OCI-LY1 (cell line): ENCODE results near the gene POC1A.

Experiments
- H2AFZ ChIP-seq: fragments of 200-600 bp; sonication (generic), shearing (Covaris generic); 2 replicates; pipeline ENCODE4 v1.6.0; 2014; ENCODE audit warnings: antibody characterized with exemption, mild to moderate bottlenecking, low read length
- H3F3A ChIP-seq: fragments of 200-600 bp; sonication (generic), shearing (Covaris generic); 2 replicates; pipeline ENCODE4 v1.6.0; 2014; ENCODE audit warnings: mild to moderate bottlenecking, antibody characterized with exemption, low read length, moderate library complexity; ENCODE audit not compliant: insufficient read depth
- H3K27ac ChIP-seq: fragments of 200-600 bp; sonication (generic); 2 replicates; pipeline ENCODE4 v1.5.1; 2014; ENCODE audit warnings: low read length, mixed run types, mild to moderate bottlenecking, low read depth; ENCODE audit not compliant: poor library complexity, severe bottlenecking
- H3K27me3 ChIP-seq: fragments of 200-600 bp; sonication (generic); 2 replicates; pipeline ENCODE4 v1.6.0; 2014; ENCODE audit warnings: antibody characterized with exemption, mild to moderate bottlenecking, low read length, moderate library complexity; ENCODE audit not compliant: insufficient read depth
- H3K36me3 ChIP-seq: fragments of 200-600 bp; sonication (generic); 2 replicates; pipeline ENCODE4 v1.6.1; 2014; ENCODE audit warnings: mild to moderate bottlenecking, antibody characterized with exemption, low read length, moderate library complexity, mixed read lengths; ENCODE audit not compliant: insufficient read depth
- H3K4me1 ChIP-seq: fragments of 200-600 bp; sonication (generic); 2 replicates; pipeline ENCODE4 v1.5.1; 2014; ENCODE audit warnings: mild to moderate bottlenecking, low read length, moderate library complexity; ENCODE audit not compliant: insufficient read depth, severe bottlenecking
- H3K4me2 ChIP-seq: fragments of 200-600 bp; sonication (generic), shearing (Covaris generic); 2 replicates; pipeline ENCODE4 v1.6.1; 2014; ENCODE audit warnings: low read length
- H3K4me3 ChIP-seq: fragments of 200-600 bp; sonication (generic); 2 replicates; pipeline ENCODE4 v1.5.1; 2014; ENCODE audit warnings: low read length, low read depth, mild to moderate bottlenecking, mixed read lengths; ENCODE audit not compliant: poor library complexity, severe bottlenecking
- H3K79me2 ChIP-seq: fragments of 200-600 bp; shearing (Covaris generic); 2 replicates; pipeline ENCODE4 v1.6.1; 2016; ENCODE audit warnings: mixed run types, low read length, mixed read lengths; ENCODE audit not compliant: insufficient read depth
- H3K9ac ChIP-seq: fragments of 200-600 bp; sonication (generic), shearing (Covaris generic); 2 replicates; pipeline ENCODE4 v1.6.1; 2014; ENCODE audit warnings: mild to moderate bottlenecking, low read length, mixed read lengths
- H3K9me2 ChIP-seq: fragments of 200-600 bp; sonication (generic), shearing (Covaris generic); 2 replicates; pipeline ENCODE4 v1.6.1; 2014; ENCODE audit warnings: low read depth, mild to moderate bottlenecking, low read length, mixed read lengths
- H3K9me3 ChIP-seq: fragments of 200-600 bp; shearing (Covaris generic); 2 replicates; pipeline ENCODE4 v1.6.1; 2014; ENCODE audit warnings: low read length, mixed read lengths
- H4K20me1 ChIP-seq: fragments of 200-600 bp; sonication (generic), shearing (Covaris generic); 2 replicates; pipeline ENCODE4 v1.6.0; 2016; ENCODE audit warnings: mild to moderate bottlenecking, low read length; ENCODE audit not compliant: insufficient read depth
- EZH2 ChIP-seq: fragments of 200-600 bp; sonication (generic), shearing (Covaris generic); IDR thresholded peaks from 2 replicates; pipeline ENCODE4 v1.8.0; 2017; ENCODE audit warnings: borderline replicate concordance, mixed run types, mild to moderate bottlenecking, antibody characterized with exemption, low read length, moderate library complexity, mixed read lengths
- TF ChIP-seq, protein P1 (sequence below): fragments of 200-600 bp; sonication (generic), shearing (Covaris generic); IDR thresholded peaks from 2 replicates; pipeline ENCODE4 v1.5.1; 2017; ENCODE audit warnings: mild to moderate bottlenecking, antibody characterized with exemption, low read length, moderate library complexity, mixed read lengths

The POC1A gene

DNA sequence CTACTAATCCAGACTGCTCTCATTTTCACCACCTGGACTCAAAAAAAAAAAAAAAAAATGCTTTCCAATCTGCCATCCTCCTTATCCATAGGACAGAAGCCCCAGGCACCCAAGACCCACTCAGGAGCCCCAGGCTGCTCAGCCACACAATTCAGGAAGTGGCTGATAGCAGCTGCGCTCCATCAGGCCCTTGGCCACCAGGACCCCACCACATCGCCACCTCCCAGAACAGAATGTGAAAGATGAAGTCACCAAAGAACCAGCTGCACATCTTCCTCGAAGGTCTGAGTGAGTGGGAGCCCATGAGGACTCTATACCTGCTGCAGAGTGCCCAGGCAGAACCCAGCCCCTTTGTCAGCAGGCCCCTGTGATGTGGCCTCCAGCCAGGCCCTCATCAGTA lies 19.5 kb downstream of the POC1A start:
- Histone ChIP-seq H2AFZ (no peak overlapping the region), H3K27ac (no peak overlapping the region), H3K36me3 (peaks cover 14% of the 10 kb centered on the region; the same call in 1 of the 2 replicates), H3K9ac (no peak overlapping the region), H3K4me1 (no peaks in the 10 kb centered on the region), H3K79me2 (no peaks in the 10 kb centered on the region), H3F3A (no peaks in the 10 kb centered on the region), H3K9me3 (no peaks in the 10 kb centered on the region), H3K4me2 (no peak overlapping the region), H3K27me3 (no peaks in the 10 kb centered on the region), H3K9me2 (no peaks in the 10 kb centered on the region), H4K20me1 (no peaks in the 10 kb centered on the region), H3K4me3 (no peak overlapping the region)
- TF ChIP-seq, protein P1, sequence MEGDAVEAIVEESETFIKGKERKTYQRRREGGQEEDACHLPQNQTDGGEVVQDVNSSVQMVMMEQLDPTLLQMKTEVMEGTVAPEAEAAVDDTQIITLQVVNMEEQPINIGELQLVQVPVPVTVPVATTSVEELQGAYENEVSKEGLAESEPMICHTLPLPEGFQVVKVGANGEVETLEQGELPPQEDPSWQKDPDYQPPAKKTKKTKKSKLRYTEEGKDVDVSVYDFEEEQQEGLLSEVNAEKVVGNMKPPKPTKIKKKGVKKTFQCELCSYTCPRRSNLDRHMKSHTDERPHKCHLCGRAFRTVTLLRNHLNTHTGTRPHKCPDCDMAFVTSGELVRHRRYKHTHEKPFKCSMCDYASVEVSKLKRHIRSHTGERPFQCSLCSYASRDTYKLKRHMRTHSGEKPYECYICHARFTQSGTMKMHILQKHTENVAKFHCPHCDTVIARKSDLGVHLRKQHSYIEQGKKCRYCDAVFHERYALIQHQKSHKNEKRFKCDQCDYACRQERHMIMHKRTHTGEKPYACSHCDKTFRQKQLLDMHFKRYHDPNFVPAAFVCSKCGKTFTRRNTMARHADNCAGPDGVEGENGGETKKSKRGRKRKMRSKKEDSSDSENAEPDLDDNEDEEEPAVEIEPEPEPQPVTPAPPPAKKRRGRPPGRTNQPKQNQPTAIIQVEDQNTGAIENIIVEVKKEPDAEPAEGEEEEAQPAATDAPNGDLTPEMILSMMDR, result no peak
- TF ChIP-seq EZH2, result no peak

DNA sequence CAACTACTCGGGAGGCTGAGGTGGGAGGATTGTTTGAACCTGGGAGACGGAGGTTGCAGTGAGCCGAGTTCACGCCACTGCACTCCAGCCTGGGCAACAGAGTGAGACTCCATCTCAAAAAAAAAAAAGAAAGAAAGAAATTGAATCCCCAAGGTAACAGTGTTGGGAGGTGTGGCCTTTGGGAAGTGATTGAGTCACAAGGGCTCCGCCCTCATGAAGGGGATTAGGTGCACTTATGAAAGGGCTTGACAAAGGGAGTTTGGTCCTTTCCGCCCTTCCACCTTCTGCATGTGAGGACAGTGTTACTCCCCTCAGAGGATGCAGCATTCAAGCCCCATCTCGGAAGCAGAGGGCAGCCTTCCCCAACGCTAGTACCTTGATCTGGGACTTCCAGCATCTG lies 21.3 kb downstream of the POC1A start:
- no peaks in the 10 kb centered on the region for H4K20me1 ChIP-seq
- H3K4me3 ChIP-seq, result no peak overlapping the region
- no peak overlapping the region for H3K9ac ChIP-seq
- H3K27ac ChIP-seq, result no peak overlapping the region
- H3K4me2 ChIP-seq, result no peak overlapping the region
- H3K9me2 ChIP-seq, result no peaks in the 10 kb centered on the region
- H3F3A ChIP-seq, result no peaks in the 10 kb centered on the region
- no peaks in the 10 kb centered on the region for H3K79me2 ChIP-seq
- H3K4me1 ChIP-seq, result no peaks in the 10 kb centered on the region
- H2AFZ ChIP-seq, result no peak overlapping the region
- H3K36me3 ChIP-seq, result peaks cover 14% of the 10 kb centered on the region; the same call in 1 of the 2 replicates
- no peaks in the 10 kb centered on the region for H3K27me3 ChIP-seq
- TF ChIP-seq EZH2, result no peak
- H3K9me3 ChIP-seq, result no peaks in the 10 kb centered on the region

DNA sequence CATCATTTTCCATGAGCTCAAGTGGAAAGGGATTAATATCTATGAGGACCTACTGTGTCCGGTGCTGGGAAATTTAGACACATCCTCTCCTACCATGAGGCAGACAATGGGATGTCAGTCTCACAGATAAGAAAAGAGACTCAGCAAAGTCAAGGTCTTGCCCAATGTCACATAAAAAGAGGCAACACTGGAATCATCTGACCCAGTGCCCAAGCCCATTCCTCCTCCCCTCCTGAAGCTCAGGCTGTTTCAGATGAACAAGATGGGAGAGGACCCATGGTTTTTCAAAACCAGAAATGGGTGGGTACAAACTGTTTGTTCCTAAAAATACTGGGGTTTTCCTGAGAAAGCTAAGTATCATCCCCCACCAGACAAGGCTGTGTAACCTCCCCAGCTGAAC lies 22.2 kb downstream of the POC1A start:
- H3K4me3 ChIP-seq, result no peak overlapping the region
- H3K27me3 ChIP-seq, result no peaks in the 10 kb centered on the region
- no peak overlapping the region for H2AFZ ChIP-seq
- H3K4me2 ChIP-seq, result no peak overlapping the region
- H3F3A ChIP-seq, result no peaks in the 10 kb centered on the region
- TF ChIP-seq, protein P1, result no peak
- TF ChIP-seq EZH2, result no peak
- no peaks in the 10 kb centered on the region for H4K20me1 ChIP-seq
- H3K27ac ChIP-seq, result no peak overlapping the region
- no peak overlapping the region for H3K9ac ChIP-seq
- no peaks in the 10 kb centered on the region for H3K9me2 ChIP-seq
- peaks cover 10% of the 10 kb centered on the region; the same call in 1 of the 2 replicates for H3K36me3 ChIP-seq
- H3K79me2 ChIP-seq, result no peaks in the 10 kb centered on the region
- H3K4me1 ChIP-seq, result no peaks in the 10 kb centered on the region
- H3K9me3 ChIP-seq, result no peaks in the 10 kb centered on the region

DNA sequence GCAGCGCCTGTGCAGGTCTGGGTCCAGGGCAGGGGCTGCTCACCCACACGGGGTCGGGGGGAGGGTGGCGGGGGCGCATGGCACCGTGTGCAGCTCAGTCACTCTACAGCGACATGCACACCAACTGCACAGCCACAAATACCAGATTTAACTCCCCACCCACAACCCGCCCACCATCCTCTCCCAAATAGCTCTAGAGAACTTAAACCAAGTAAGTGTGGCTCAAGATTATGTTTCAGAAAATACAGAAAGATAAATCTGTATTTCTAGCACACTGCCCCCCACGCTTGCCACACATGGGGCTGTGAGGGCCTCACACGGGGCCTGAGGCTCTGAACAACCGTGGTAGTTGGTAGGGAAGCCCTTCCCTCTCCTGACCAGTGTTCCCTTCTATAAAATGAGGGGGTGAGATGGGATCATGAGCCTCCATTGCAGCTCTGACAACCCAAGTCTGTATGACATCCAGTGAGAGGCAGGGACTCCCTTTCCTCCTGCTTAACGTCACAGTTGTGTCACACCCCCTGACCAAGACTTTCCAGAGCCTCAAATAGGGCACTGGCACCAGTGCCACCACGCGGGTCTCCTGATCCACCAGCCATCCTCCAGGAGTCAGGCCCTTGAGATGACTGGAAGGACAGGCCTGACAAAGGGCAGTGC lies 23.1 kb downstream of the POC1A start:
- H3K4me1 ChIP-seq, result no peaks in the 10 kb centered on the region
- TF ChIP-seq, protein P1, result no peak
- no peak for TF ChIP-seq EZH2
- H3K79me2 ChIP-seq, result no peaks in the 10 kb centered on the region
- H3K4me2 ChIP-seq, result no peak overlapping the region
- no peak overlapping the region for H3K4me3 ChIP-seq
- H3K36me3 ChIP-seq, result peaks cover 2% of the 10 kb centered on the region; the same call in 1 of the 2 replicates
- no peaks in the 10 kb centered on the region for H3K9me2 ChIP-seq
- no peak overlapping the region for H2AFZ ChIP-seq
- H4K20me1 ChIP-seq, result no peaks in the 10 kb centered on the region
- no peak overlapping the region for H3K9ac ChIP-seq
- no peak overlapping the region for H3K27ac ChIP-seq
- no peaks in the 10 kb centered on the region for H3K9me3 ChIP-seq
- no peaks in the 10 kb centered on the region for H3K27me3 ChIP-seq
- no peaks in the 10 kb centered on the region for H3F3A ChIP-seq
